IMR-90 (cell line): ENCODE data around the gene TEX52.

Experiments
- POLR2A ChIP-seq: IDR thresholded peaks from 2 replicates; pipeline ENCODE4 v1.6.1; 2012; ENCODE audit warnings: mild to moderate bottlenecking, low read depth, low read length
- RFX5 ChIP-seq: IDR thresholded peaks from 2 replicates; pipeline ENCODE4 v1.8.0; 2012; ENCODE audit warnings: low read depth, mild to moderate bottlenecking, low read length, moderate library complexity
- TF ChIP-seq, protein P1 (sequence below): fragments of 150-350 bp; IDR thresholded peaks from 2 replicates; pipeline ENCODE4 v1.6.1; 2016; ENCODE audit warnings: low read depth, mild to moderate bottlenecking, low read length, moderate library complexity, borderline replicate concordance

GRCh38 chr12:2855546-2855945 lies 1.3 kb downstream of the TEX52 start:
- TF ChIP-seq, protein P1, sequence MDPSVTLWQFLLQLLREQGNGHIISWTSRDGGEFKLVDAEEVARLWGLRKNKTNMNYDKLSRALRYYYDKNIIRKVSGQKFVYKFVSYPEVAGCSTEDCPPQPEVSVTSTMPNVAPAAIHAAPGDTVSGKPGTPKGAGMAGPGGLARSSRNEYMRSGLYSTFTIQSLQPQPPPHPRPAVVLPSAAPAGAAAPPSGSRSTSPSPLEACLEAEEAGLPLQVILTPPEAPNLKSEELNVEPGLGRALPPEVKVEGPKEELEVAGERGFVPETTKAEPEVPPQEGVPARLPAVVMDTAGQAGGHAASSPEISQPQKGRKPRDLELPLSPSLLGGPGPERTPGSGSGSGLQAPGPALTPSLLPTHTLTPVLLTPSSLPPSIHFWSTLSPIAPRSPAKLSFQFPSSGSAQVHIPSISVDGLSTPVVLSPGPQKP, result no peak
- TF ChIP-seq POLR2A (no peak), RFX5 (no peak)
